ENCODE data around the gene NSF. TPM values are rescaled to one million over a fixed set of nuclear protein-coding genes. Genes with fewer than 3 reads are reported as not detected.

The NSF gene
- total and polyA plus RNA-seq, 10 of the 15 experiments (the other 5 are each of a cell fraction or from before 2014, with no cell fraction given): 6.8 to 25.6 (median 16.8) TPM

GRCh38 chr17:46764709-46765401 lies 174.4 kb downstream of the NSF start:
- Histone ChIP-seq H3K4me1 (ENCODE audit: control insufficient read depth, insufficient read depth, low read length) (no peaks in the 10 kb centered on the region), H3K9ac (ENCODE audit: control insufficient read depth, insufficient read depth, low read length) (no peak overlapping the region), H2AFZ (ENCODE audit: control insufficient read depth, low read depth, low read length) (no peak overlapping the region), H3K27me3 (replicated peaks in 1 of 2; ENCODE audit: control insufficient read depth in 2 of 2, insufficient read depth in 2 of 2, low read length in 1 of 2) (peaks cover 0 to 1% of the 10 kb centered on the region in 2 experiments; a peak in 2 of 4 replicates), H3K27ac (ENCODE audit: control insufficient read depth, insufficient read depth) (no peak overlapping the region), H3K4me3 (no peak overlapping the region), H3K9me3 (replicated peaks; ENCODE audit: control insufficient read depth, insufficient read depth, low read length) (no peaks in the 10 kb centered on the region), H4K20me1 (ENCODE audit: control insufficient read depth, insufficient read depth) (no peaks in the 10 kb centered on the region), H3K4me2 (ENCODE audit: control insufficient read depth, insufficient read depth) (no peak overlapping the region), H3K36me3 (ENCODE audit: control insufficient read depth in 2 of 2, insufficient read depth in 2 of 2, low read length in 1 of 2) (no peaks in the 10 kb centered on the region), H3K79me2 (ENCODE audit: control insufficient read depth, insufficient read depth, low read length) (no peaks in the 10 kb centered on the region)
- CTCF ChIA-PET: no interaction called here
- no peak for DNase-seq (ENCODE audit: low read depth, low spot score)
- WGBS (ENCODE audit: insufficient coverage, insufficient replicate concordance, low lambda C conversion rate, missing lambda C conversion rate): 64% methylated on average over 13 of the region's 13 CpGs
- RAD21 ChIA-PET (ENCODE audit: unreplicated experiment): no interaction called here
- no peak for FAIRE-seq
- in situ Hi-C loops (cut with MboI): loop anchor here (5.0 kb wide), 1 partner anchor 38 kb away; no protein-coding TSS in a partner anchor
- BruUV-seq (replicated peaks): no TSS peak
- TF ChIP-seq HDGF (IDR thresholded peaks at IDR 0.05): no peak
- no peak for TF ChIP-seq E4F1 (IDR thresholded peaks at IDR 0.05; ENCODE audit: borderline replicate concordance, partially characterized antibody)
- TF ChIP-seq NBN (IDR thresholded peaks at IDR 0.05): no peak
- SMC1A ChIA-PET (ENCODE audit: uncharacterized antibody, unreplicated experiment): no interaction called here
- no peak for ATAC-seq
- POLR2A ChIA-PET: no interaction called here
- intact Hi-C loops (cut with micrococcal nuclease; ENCODE audit: unreplicated experiment): no loop called here

- H3K9ac ChIP-seq (ENCODE audit: control insufficient read depth, insufficient read depth, low read length): no peak overlapping the region
- RAD21 ChIA-PET (ENCODE audit: unreplicated experiment): no interaction called here
Measured at GRCh38 chr17:46765453-46765852, 175.0 kb downstream of the NSF start.

More at GRCh38 chr17:46765453-46765852, 175.0 kb downstream of the NSF start:
- in situ Hi-C loops (cut with MboI) (no loop called here), intact Hi-C loops (cut with micrococcal nuclease; ENCODE audit: unreplicated experiment) (no loop called here)
- BruUV-seq (replicated peaks): no TSS peak
- no peak for DNase-seq (ENCODE audit: low read depth, low spot score)
- WGBS (ENCODE audit: insufficient coverage, insufficient replicate concordance, low lambda C conversion rate, missing lambda C conversion rate): 85% methylated on average over 12 of the region's 12 CpGs
- ChIA-PET CTCF (no interaction called here), SMC1A (ENCODE audit: uncharacterized antibody, unreplicated experiment) (no interaction called here), POLR2A (no interaction called here)
- Histone ChIP-seq H4K20me1 (ENCODE audit: control insufficient read depth, insufficient read depth) (no peaks in the 10 kb centered on the region), H3K4me3 (no peak overlapping the region), H3K27me3 (replicated peaks in 1 of 2; ENCODE audit: control insufficient read depth in 2 of 2, insufficient read depth in 2 of 2, low read length in 1 of 2) (peaks cover 1 to 5% of the 10 kb centered on the region in 2 experiments; a peak in 2 of 4 replicates), H3K9me3 (replicated peaks; ENCODE audit: control insufficient read depth, insufficient read depth, low read length) (no peaks in the 10 kb centered on the region), H3K4me2 (ENCODE audit: control insufficient read depth, insufficient read depth) (no peak overlapping the region), H3K79me2 (ENCODE audit: control insufficient read depth, insufficient read depth, low read length) (no peaks in the 10 kb centered on the region), H3K27ac (ENCODE audit: control insufficient read depth, insufficient read depth) (no peak overlapping the region), H2AFZ (ENCODE audit: control insufficient read depth, low read depth, low read length) (no peak overlapping the region), H3K36me3 (ENCODE audit: control insufficient read depth in 2 of 2, insufficient read depth in 2 of 2, low read length in 1 of 2) (no peaks in the 10 kb centered on the region), H3K4me1 (ENCODE audit: control insufficient read depth, insufficient read depth, low read length) (no peaks in the 10 kb centered on the region)
- TF ChIP-seq ZNF274 (IDR thresholded peaks at IDR 0.05; ENCODE audit: insufficient read depth, insufficient read length): no peak
- no peak for TF ChIP-seq RBBP5 (conservative IDR thresholded peaks at IDR 0.05)
- TF ChIP-seq DPF2 (IDR thresholded peaks at IDR 0.05): no peak
- no peak for ATAC-seq
- FAIRE-seq: no peak

Data from GM12878 (cell line).